Neural progenitor cell (in vitro differentiated cells): ENCODE data around the gene GXYLT2. TPM values are rescaled to one million over a fixed set of nuclear protein-coding genes. Genes with fewer than 3 reads are reported as not detected.

Experiments used
- DNase-seq: peaks from one replicate; pipeline ENCODE4 v3.0.0-alpha.2; 2016; ENCODE audit warnings: low spot score
- H2AFZ ChIP-seq: fragments of 200-600 bp; sonication (generic); replicated peaks from 2 replicates; pipeline ENCODE4 v1.6.1; 2016; ENCODE audit warnings: antibody characterized with exemption
- H3F3A ChIP-seq: fragments of 200-600 bp; sonication (generic); 2 replicates; pipeline ENCODE4 v1.6.1; 2016; ENCODE audit warnings: antibody characterized with exemption, low read depth
- H3K27ac ChIP-seq: fragments of 200-600 bp; sonication (generic); 2 replicates; pipeline ENCODE4 v1.5.1; 2016; ENCODE audit warnings: mild to moderate bottlenecking
- H3K27me3 ChIP-seq: fragments of 200-600 bp; sonication (generic); 2 replicates; pipeline ENCODE4 v1.6.1; 2016; ENCODE audit warnings: mild to moderate bottlenecking, moderate library complexity
- H3K36me3 ChIP-seq: fragments of 200-600 bp; sonication (generic); 2 replicates; pipeline ENCODE4 v1.5.1; 2016
- H3K4me1 ChIP-seq: fragments of 200-600 bp; sonication (generic); 2 replicates; pipeline ENCODE4 v1.6.1; 2016; ENCODE audit warnings: mixed run types
- H3K4me2 ChIP-seq: fragments of 200-600 bp; sonication (generic); 2 replicates; pipeline ENCODE4 v1.6.1; 2016
- H3K4me3 ChIP-seq: fragments of 200-600 bp; sonication (generic); 2 replicates; pipeline ENCODE4 v1.5.1; 2016
- H3K79me2 ChIP-seq: fragments of 200-600 bp; sonication (generic); 2 replicates; pipeline ENCODE4 v1.6.1; 2016; ENCODE audit warnings: low read depth
- H3K9ac ChIP-seq: fragments of 200-600 bp; sonication (generic); 2 replicates; pipeline ENCODE4 v1.6.1; 2016
- H3K9me3 ChIP-seq: fragments of 200-600 bp; sonication (generic); 2 replicates; pipeline ENCODE4 v1.5.1; 2016; ENCODE audit warnings: low read depth
- H4K20me1 ChIP-seq: fragments of 200-600 bp; sonication (generic); 2 replicates; pipeline ENCODE4 v1.6.1; 2016; ENCODE audit warnings: low read depth
- H3K27ac Mint-ChIP-seq: 3 replicates; pipeline ENCODE4 v1.8.0; 2021; ENCODE audit warnings: mixed read lengths
- H3K27me3 Mint-ChIP-seq: 2 replicates; pipeline ENCODE4 v1.8.0; 2022; ENCODE audit warnings: low read depth, mild to moderate bottlenecking, inconsistent platforms, moderate library complexity, mixed read lengths; ENCODE audit not compliant: insufficient read depth
- H3K36me3 Mint-ChIP-seq: 3 replicates; pipeline ENCODE4 v1.8.0; 2021; ENCODE audit warnings: mixed read lengths
- H3K4me1 Mint-ChIP-seq: 3 replicates; pipeline ENCODE4 v1.8.0; 2021; ENCODE audit warnings: mixed read lengths
- H3K4me3 Mint-ChIP-seq: 3 replicates; pipeline ENCODE4 v1.8.0; 2021; ENCODE audit warnings: mild to moderate bottlenecking, moderate library complexity, mixed read lengths
- H3K9me3 Mint-ChIP-seq: 3 replicates; pipeline ENCODE4 v1.8.0; 2020; ENCODE audit warnings: mixed read lengths
- CTCF ChIP-seq: fragments of 200-600 bp; sonication (generic); IDR thresholded peaks from 2 replicates; pipeline ENCODE4 v1.5.1; 2017; ENCODE audit warnings: antibody characterized with exemption, mild to moderate bottlenecking
- EZH2 ChIP-seq: fragments of 200-600 bp; sonication (generic); IDR thresholded peaks from 2 replicates; pipeline ENCODE4 v1.6.1; 2017; ENCODE audit warnings: antibody characterized with exemption, mild to moderate bottlenecking, moderate library complexity
- EZH2phosphoT487 ChIP-seq: fragments of 200-600 bp; sonication (generic); IDR thresholded peaks from 2 replicates; pipeline ENCODE4 v1.6.1; 2017; ENCODE audit warnings: antibody characterized with exemption
- total RNA-seq: library from RNA; depleted of rRNA; stranded (reverse); fragments of >200 nt; gene quantifications from 2 replicates; pipeline ENCODE4 v1.2.3, GENCODE V29; 2015; ENCODE audit warnings: low replicate concordance

The GXYLT2 gene
- total RNA-seq, 1 donor from 2014 or later, result 3.6 TPM

DNA sequence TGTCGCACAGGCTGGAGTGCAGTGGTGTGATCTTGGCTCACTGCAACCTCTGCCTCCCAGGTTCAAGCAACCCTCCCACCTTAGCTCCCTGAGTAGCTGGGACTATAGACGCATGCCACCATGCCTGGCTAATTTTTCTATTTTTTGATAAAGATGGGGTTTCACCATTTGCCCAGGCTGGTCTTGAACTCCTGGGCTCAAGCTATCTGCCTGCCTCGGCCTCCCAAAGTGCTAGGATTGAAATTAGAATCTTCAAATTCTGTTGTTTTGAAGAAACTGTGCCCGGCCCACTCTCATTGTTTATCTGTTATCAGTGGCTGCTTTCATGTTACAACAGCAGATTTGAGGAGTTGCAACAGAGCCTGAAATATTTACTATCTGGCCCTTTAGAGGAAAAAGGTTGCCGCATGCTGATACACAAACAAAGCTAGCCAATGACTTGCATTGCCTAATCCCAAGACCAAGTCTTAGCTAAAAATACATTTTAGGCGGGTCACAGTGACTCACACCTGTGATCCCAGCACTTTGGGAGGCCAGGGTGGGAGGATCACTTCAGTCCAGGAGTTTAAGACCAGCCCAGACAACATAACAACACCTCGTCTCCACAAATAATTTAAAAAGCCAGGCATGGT, 65.6 kb downstream of the GXYLT2 start:
- no peaks in the 10 kb centered on the region for H3K27me3 Mint-ChIP-seq
- H3K36me3 Mint-ChIP-seq, result no peaks in the 10 kb centered on the region
- Histone ChIP-seq H3F3A (peaks cover 16% of the 10 kb centered on the region), H3K79me2 (no peaks in the 10 kb centered on the region), H2AFZ (no peak overlapping the region), H3K9me3 (no peaks in the 10 kb centered on the region), H3K9ac (no peak overlapping the region), H3K36me3 (no peaks in the 10 kb centered on the region), H3K4me1 (peaks cover 31% of the 10 kb centered on the region), H3K4me3 (no peak overlapping the region), H3K27ac (no peak overlapping the region), H3K27me3 (no peaks in the 10 kb centered on the region), H4K20me1 (no peaks in the 10 kb centered on the region), H3K4me2 (no peak overlapping the region)
- peaks cover 38% of the 10 kb centered on the region for H3K4me1 Mint-ChIP-seq
- DNase-seq, result no peak
- no peaks in the 10 kb centered on the region for H3K9me3 Mint-ChIP-seq
- TF ChIP-seq EZH2phosphoT487 (no peak), EZH2 (no peak), CTCF (no peak)
- no peak overlapping the region for H3K4me3 Mint-ChIP-seq
- no peak overlapping the region for H3K27ac Mint-ChIP-seq

DNA sequence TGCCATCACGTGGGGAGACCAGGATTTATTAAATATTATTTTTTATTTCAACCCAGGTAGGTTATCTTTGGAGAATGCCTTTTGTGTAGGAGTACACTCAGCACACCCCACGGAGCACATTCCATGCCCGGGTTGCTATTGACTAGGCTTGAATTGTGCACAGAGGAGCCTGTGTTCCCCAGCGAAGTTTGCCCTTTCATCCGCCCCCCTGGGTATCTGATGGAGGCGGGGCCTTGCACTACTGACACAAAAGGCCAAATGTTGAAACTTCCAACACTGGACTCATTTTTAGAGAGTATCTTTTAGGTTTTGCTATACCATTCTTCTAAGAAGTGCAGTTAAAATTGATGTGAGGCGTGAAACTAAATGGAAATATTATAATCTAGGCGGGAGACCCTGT, 69.5 kb downstream of the GXYLT2 start:
- H3F3A ChIP-seq, result peaks cover 16% of the 10 kb centered on the region
- H2AFZ ChIP-seq, result no peak overlapping the region
- no peaks in the 10 kb centered on the region for H3K79me2 ChIP-seq
- no peak overlapping the region for H3K9ac ChIP-seq
- H3K27ac Mint-ChIP-seq, result peak overlapping the region; percentile 99
- peak overlapping the region; percentile 56 for H3K4me3 Mint-ChIP-seq
- peaks cover 2% of the 10 kb centered on the region for H3K27me3 Mint-ChIP-seq
- H4K20me1 ChIP-seq, result no peaks in the 10 kb centered on the region
- no peaks in the 10 kb centered on the region for H3K9me3 Mint-ChIP-seq
- peak; percentile 81 for DNase-seq
- peaks cover 53% of the 10 kb centered on the region for H3K4me1 Mint-ChIP-seq
- TF ChIP-seq CTCF (no peak), EZH2 (no peak), EZH2phosphoT487 (no peak)
- no peak overlapping the region for H3K4me3 ChIP-seq
- no peaks in the 10 kb centered on the region for H3K36me3 ChIP-seq
- peak overlapping the region; percentile 11 for H3K27ac ChIP-seq
- no peaks in the 10 kb centered on the region for H3K36me3 Mint-ChIP-seq
- H3K4me1 ChIP-seq, result peaks cover 36% of the 10 kb centered on the region
- peak overlapping the region; percentile 65 for H3K4me2 ChIP-seq
- H3K9me3 ChIP-seq, result no peaks in the 10 kb centered on the region
- H3K27me3 ChIP-seq, result no peaks in the 10 kb centered on the region

- Histone ChIP-seq H3K27me3 (no peaks in the 10 kb centered on the region), H3K4me2 (no peak overlapping the region), H3F3A (peaks cover 16% of the 10 kb centered on the region), H3K36me3 (no peaks in the 10 kb centered on the region), H3K4me1 (peaks cover 33% of the 10 kb centered on the region), H2AFZ (no peak overlapping the region), H3K4me3 (no peak overlapping the region), H3K9ac (no peak overlapping the region), H3K9me3 (no peaks in the 10 kb centered on the region), H3K79me2 (no peaks in the 10 kb centered on the region), H3K27ac (no peak overlapping the region), H4K20me1 (no peaks in the 10 kb centered on the region)
- Mint-ChIP-seq H3K4me1 (peaks cover 49% of the 10 kb centered on the region), H3K36me3 (no peaks in the 10 kb centered on the region), H3K27ac (no peak overlapping the region), H3K9me3 (no peaks in the 10 kb centered on the region), H3K4me3 (peak overlapping the region; percentile 7), H3K27me3 (peaks cover 2% of the 10 kb centered on the region)
- TF ChIP-seq EZH2phosphoT487, result no peak
- TF ChIP-seq CTCF, result no peak
- no peak for TF ChIP-seq EZH2
- DNase-seq, result no peak
Observed at GRCh38 chr3:72959336-72959735, 71.5 kb downstream of the GXYLT2 start.
